ENCODE measurements around the gene ABCD4.

Gene ABCD4

DNA sequence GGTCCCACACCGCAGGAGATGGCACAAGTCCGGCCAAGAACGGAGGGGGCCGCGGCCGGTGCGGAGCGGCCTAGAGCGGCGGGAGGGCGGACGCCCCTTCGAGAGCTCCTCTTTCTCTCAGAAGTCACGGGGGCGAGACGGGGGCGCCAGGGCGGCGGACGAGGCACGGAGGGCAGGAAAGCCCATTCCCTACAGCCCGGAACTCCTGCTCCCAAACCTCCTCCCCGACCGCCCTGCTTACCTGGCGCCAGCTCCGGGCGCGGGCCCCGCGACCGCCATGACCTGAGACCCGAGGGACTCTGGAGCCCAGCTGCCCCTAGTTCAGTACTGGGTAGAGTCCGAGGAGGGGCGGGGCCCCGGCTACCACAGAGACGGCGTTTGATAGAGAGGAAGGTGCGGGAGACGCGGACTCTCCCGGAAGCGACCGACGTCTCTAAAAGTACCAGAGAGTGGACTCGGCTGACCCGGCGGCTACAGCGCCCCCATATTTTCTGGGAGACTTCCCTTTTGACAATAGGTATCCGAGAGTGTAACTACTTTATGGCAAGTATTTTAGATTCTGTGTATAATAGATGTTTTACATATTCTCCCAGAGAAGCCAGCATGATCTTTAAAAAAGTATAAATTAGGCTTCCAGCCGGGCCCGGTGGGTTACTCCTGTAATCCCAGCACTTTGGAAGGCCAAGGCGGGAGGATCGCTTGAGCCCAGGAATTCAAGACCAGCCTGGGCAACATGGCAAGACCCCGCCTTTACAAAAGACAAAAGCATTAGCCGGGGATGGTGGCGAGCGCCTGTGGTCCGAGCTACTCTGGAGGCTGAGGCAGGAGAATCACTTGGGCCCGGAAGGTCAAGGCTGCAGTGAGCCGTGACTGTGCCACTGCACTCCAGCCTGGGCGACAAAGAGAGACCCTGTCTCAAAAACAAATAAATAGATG lies at the start of gene ABCD4:
ABCD4 (minus strand) TSS at position 301 of the 936 bp plus-strand sequence; CDS start at position 279, 22 bp downstream.
- H3K4me3 ChIP-seq (ENCODE audit: low read depth, low read length), result peak within 1 kb of the TSS; percentile 87
- TF ChIP-seq, protein P1, sequence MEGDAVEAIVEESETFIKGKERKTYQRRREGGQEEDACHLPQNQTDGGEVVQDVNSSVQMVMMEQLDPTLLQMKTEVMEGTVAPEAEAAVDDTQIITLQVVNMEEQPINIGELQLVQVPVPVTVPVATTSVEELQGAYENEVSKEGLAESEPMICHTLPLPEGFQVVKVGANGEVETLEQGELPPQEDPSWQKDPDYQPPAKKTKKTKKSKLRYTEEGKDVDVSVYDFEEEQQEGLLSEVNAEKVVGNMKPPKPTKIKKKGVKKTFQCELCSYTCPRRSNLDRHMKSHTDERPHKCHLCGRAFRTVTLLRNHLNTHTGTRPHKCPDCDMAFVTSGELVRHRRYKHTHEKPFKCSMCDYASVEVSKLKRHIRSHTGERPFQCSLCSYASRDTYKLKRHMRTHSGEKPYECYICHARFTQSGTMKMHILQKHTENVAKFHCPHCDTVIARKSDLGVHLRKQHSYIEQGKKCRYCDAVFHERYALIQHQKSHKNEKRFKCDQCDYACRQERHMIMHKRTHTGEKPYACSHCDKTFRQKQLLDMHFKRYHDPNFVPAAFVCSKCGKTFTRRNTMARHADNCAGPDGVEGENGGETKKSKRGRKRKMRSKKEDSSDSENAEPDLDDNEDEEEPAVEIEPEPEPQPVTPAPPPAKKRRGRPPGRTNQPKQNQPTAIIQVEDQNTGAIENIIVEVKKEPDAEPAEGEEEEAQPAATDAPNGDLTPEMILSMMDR (IDR thresholded peaks at IDR 0.05; ENCODE audit: low read depth, low read length, missing control alignments), result peak; percentile 38
- peak; percentile 81 for DNase-seq (ENCODE audit: low read depth)

DNA sequence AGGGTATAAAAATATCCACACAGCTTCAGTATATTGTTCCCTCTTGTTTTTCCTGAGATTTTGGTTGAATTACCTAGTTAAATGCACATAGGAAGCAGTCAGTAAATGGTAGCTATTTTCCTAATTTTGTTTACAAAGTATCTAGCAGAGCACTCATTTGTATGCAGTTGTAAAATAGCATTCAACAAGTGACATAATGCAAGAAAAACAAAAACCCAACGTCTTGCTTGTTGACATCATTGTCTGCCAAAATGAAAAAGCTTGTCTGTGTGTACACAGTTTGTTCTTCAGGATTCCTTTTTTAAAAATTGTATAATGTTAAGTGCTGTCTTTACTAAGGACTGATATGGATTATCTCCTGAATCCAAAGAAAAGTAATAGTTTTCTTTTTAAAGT lies 48.2 kb upstream of the ABCD4 start:
- H3K4me3 ChIP-seq (ENCODE audit: low read depth, low read length), result no peak overlapping the region
- no peak for DNase-seq (ENCODE audit: low read depth)
- TF ChIP-seq, protein P1 (IDR thresholded peaks at IDR 0.05; ENCODE audit: low read depth, low read length, missing control alignments), result no peak

DNA sequence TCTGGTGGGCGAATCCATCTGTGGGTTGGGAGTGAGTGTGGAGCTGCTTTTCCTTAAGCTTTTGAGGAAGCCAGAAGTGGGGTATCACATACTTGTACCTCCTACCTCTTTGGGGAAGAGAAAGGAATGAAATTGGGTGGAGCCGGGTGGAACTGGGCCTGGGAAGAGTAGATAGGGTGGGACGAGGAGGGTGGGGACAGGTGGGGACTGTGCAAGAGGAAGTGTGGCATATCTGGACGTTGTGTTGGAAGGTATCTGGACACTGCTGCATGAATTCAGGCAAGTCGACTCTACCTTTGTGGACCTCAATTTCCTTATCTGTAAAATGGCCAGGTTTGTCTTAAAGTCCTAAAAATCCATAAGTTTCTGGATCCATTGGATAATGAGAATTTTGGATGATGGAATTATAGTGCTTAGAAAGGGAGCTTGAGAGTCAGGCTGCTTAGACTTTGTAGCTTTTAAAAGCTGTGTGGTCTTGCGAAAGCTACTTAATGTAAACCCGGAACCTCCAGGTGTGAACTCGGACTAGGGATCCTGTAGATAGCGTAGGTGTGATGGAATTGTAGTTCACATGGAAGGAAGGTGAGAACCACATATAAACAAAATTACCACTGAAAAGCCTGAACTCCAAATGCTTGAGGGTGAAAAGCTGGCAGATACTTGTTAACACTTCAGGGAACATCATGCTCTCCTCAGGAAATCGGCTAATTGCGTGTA lies 47.6 kb upstream of the ABCD4 start:
- H3K4me3 ChIP-seq (ENCODE audit: low read depth, low read length), result no peak overlapping the region
- TF ChIP-seq, protein P1 (IDR thresholded peaks at IDR 0.05; ENCODE audit: low read depth, low read length, missing control alignments), result no peak
- no peak for DNase-seq (ENCODE audit: low read depth)

DNA sequence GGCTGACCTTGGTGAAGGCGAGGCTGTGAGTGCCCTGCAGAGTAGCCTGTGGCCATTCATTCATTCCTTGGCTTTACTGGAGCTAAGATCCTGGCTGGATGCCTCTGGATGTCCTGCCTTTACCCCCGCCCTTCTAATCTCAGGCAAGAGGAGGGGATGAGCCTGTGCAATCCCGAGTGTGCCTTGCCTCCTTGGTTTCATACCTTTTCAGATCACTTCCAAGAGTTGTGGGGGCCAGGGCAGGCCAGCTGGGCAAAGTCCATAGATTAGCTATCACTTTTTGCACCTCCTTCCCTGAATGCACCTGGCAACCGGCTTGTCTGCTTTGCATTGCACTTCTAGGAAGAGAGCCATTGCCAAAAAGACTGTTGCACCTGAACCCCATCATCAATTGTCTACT lies 47.0 kb upstream of the ABCD4 start:
- TF ChIP-seq, protein P1 (IDR thresholded peaks at IDR 0.05; ENCODE audit: low read depth, low read length, missing control alignments), result no peak
- DNase-seq (ENCODE audit: low read depth), result no peak
- no peak overlapping the region for H3K4me3 ChIP-seq (ENCODE audit: low read depth, low read length)

DNA sequence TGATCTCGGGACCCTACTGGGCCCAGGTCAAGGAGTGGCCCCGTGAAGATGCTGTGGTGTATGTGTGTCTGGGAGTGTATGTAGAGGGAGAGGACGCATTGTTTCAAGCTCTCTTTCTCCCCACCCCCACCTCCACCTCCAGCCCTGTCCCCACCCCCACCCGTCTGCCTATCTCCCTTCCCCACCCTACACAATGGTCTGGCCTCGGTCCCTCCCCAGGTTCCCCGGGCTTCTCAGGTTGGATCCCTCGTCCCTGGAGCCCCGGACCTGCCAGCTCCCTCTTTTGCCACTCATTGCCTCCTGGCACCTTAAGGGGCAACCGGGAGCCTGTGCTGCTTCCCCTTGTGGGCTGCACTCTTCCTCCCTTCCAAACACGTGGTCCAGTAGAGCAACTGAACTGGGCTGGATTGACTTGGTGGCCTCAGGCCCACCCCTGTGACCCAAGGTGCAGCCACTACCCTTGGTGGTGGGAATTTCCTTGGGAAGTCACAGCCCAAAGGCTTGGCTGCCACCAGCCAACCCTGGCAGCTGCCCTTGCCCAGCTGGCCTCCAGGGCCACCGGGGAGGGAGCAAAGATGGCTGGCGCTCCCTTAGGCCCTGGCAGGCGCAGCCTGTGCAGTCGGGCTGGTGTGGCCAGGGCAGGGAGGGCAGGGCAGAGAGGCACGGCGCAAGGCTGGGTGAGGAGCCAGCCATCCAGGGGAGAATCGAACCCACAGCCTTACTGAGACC lies 46.2 kb upstream of the ABCD4 start:
- no peak overlapping the region for H3K4me3 ChIP-seq (ENCODE audit: low read depth, low read length)
- TF ChIP-seq, protein P1 (IDR thresholded peaks at IDR 0.05; ENCODE audit: low read depth, low read length, missing control alignments), result no peak
- DNase-seq (ENCODE audit: low read depth), result no peak

DNA sequence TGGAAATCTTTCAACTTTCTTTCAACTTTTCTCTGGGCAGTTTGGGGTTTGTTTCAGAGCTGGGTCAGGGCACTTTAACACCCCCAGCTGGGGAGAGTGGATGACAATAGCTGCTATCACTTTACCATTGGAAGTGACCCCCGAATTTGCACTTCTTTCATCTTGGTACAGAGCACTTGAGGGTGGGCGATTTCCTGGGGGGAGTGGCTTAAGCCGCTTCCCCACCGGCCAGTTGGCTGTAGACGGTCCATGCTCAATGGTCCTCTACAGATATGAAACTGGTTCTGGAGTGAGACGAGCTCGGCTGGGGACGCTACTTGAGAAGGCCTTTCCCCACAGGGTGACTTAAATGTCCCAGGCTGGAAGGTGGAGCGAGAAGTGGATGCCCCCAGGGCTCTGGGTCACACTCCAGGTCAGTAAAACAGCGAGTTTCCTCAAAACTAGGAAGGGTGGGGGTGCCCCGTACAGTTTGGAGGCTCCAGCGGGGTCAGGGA lies 45.6 kb upstream of the ABCD4 start, which contains the start of gene VRTN:
VRTN (plus strand) TSS at position 231 of the 494 bp plus-strand sequence. CDS start 8,313 bp downstream, outside the sequence.
- no peak for DNase-seq (ENCODE audit: low read depth)
- no peak within 1 kb of the TSS for H3K4me3 ChIP-seq (ENCODE audit: low read depth, low read length)
- TF ChIP-seq, protein P1 (IDR thresholded peaks at IDR 0.05; ENCODE audit: low read depth, low read length, missing control alignments), result no peak
